HG02938 (cell line): ENCODE data around the gene AMACR.

Source experiments
- ATAC-seq: cut with Tn5 transposase; IDR thresholded peaks from one replicate; pipeline ENCODE4 v1.9.1; 2021; ENCODE audit warnings: mild to moderate bottlenecking, moderate library complexity; ENCODE audit not compliant: unreplicated experiment

Gene AMACR

GRCh38 chr5:34007621-34008600 lies at the start of gene AMACR:
Gene AMACR (minus strand): TSS chr5:34008050. CDS start chr5:34008019, 31 bp downstream.
- ATAC-seq = peak; percentile 89

- ATAC-seq = no peak
Observed at GRCh38 chr5:34057569-34057968, 49.7 kb upstream of the AMACR start.

- ATAC-seq = no peak
Observed at GRCh38 chr5:34057118-34057517, 49.3 kb upstream of the AMACR start.

- no peak for ATAC-seq
Observed at GRCh38 chr5:34055667-34056066, 47.8 kb upstream of the AMACR start.

GRCh38 chr5:34054400-34054729 lies 46.5 kb upstream of the AMACR start:
- no peak for ATAC-seq

GRCh38 chr5:34053571-34054399 lies 45.9 kb upstream of the AMACR start:
- ATAC-seq = no peak

GRCh38 chr5:34053133-34053532 lies 45.3 kb upstream of the AMACR start:
- no peak for ATAC-seq

GRCh38 chr5:34051374-34051980 lies 43.6 kb upstream of the AMACR start:
- ATAC-seq = no peak

- no peak for ATAC-seq
Observed at GRCh38 chr5:34047774-34048572, 40.1 kb upstream of the AMACR start.

- ATAC-seq = no peak
Observed at GRCh38 chr5:34047143-34047542, 39.3 kb upstream of the AMACR start.

GRCh38 chr5:34045996-34046395 lies 38.1 kb upstream of the AMACR start:
- ATAC-seq = no peak

- no peak for ATAC-seq
Observed at GRCh38 chr5:34045023-34045422, 37.2 kb upstream of the AMACR start.

GRCh38 chr5:34043099-34043876 lies 35.4 kb upstream of the AMACR start, which contains the start of gene C1QTNF3:
Gene C1QTNF3 (minus strand): TSS chr5:34043213. CDS start chr5:34043125, 88 bp downstream.
- ATAC-seq = no peak

GRCh38 chr5:34042321-34042720 lies 34.5 kb upstream of the AMACR start:
- ATAC-seq = no peak

- peak; percentile 58 for ATAC-seq
Observed at GRCh38 chr5:34041247-34041972, 33.6 kb upstream of the AMACR start.

- no peak for ATAC-seq
Observed at GRCh38 chr5:34040472-34040871, 32.6 kb upstream of the AMACR start.

GRCh38 chr5:34039398-34040157 lies 31.7 kb upstream of the AMACR start:
- no peak for ATAC-seq

- no peak for ATAC-seq
Observed at GRCh38 chr5:34038838-34039237, 31.0 kb upstream of the AMACR start.
